CD4-positive, CD25-positive, alpha-beta regulatory T cell (primary cell): Measurements from ENCODE around the gene FKBP8. TPM values are rescaled to one million over a fixed set of nuclear protein-coding genes. Genes with fewer than 3 reads are reported as not detected.
A peak's percentile ranks its signal among the peaks of the same experiment; 100 is the strongest.
"Not testable (repeated sequence)": the region's sequence is repeated elsewhere in the genome, so short reads cannot be mapped to it uniquely, and the experiment has no call there.

Source experiments
- ATAC-seq, 2 donors: fragments of 150-1000 bp; cut with Tn5 transposase; one replicate each; pipeline ENCODE4 v1.10.0; 2021; ENCODE audit warnings: low read depth in 2 of 2, moderate number of reproducible peaks in 2 of 2, moderate library complexity in 1 of 2
- DNase-seq, 3 donors: peaks; one replicate each; pipeline versions ENCODE4 v3.0.0 to v3.0.0-alpha.2; 2012 to 2022; ENCODE audit warnings: mixed read lengths in 1 of 3
- H3K27ac ChIP-seq: one replicate; pipeline ENCODE4 v1.7.0; 2013; ENCODE audit warnings: mild to moderate bottlenecking, low read length; ENCODE audit not compliant: insufficient read depth, poor library complexity, severe bottlenecking
- H3K27me3 ChIP-seq: one replicate; pipeline ENCODE4 v1.7.0; 2013; ENCODE audit warnings: low read length; ENCODE audit not compliant: control insufficient read depth, insufficient read depth
- H3K36me3 ChIP-seq: one replicate; pipeline ENCODE4 v1.7.0; 2013; ENCODE audit warnings: mild to moderate bottlenecking, low read length, moderate library complexity; ENCODE audit not compliant: control insufficient read depth, insufficient read depth
- H3K4me1 ChIP-seq: 2 replicates; pipeline ENCODE4 v1.7.0; 2013; ENCODE audit warnings: mild to moderate bottlenecking, low read length; ENCODE audit not compliant: insufficient read depth, control insufficient read depth, poor library complexity, severe bottlenecking
- H3K4me3 ChIP-seq: one replicate; pipeline ENCODE4 v1.7.0; 2013; ENCODE audit warnings: low read depth, mild to moderate bottlenecking, low read length, moderate library complexity
- H3K9me3 ChIP-seq, 2 experiments: 1 replicate in 1 of 2; 2 replicates in 1 of 2; pipeline ENCODE4 v1.7.0; 2013; ENCODE audit warnings: low read length in 2 of 2, mild to moderate bottlenecking in 1 of 2, moderate library complexity in 1 of 2; ENCODE audit not compliant: control insufficient read depth in 2 of 2
- H3K27ac Mint-ChIP-seq, 3 donors: one replicate each; pipeline ENCODE4 v1.8.0; 2020 to 2022; ENCODE audit warnings: mild to moderate bottlenecking in 3 of 3, mixed read lengths in 3 of 3, moderate library complexity in 2 of 3
- H3K27me3 Mint-ChIP-seq: one replicate; pipeline ENCODE4 v1.8.0; 2022; ENCODE audit warnings: mild to moderate bottlenecking, mixed read lengths
- H3K36me3 Mint-ChIP-seq: one replicate; pipeline ENCODE4 v1.8.0; 2020; ENCODE audit warnings: mixed read lengths
- H3K4me1 Mint-ChIP-seq, 4 donors: one replicate each; pipeline ENCODE4 v1.8.0; 2020 to 2022; ENCODE audit warnings: mixed read lengths in 4 of 4, mild to moderate bottlenecking in 1 of 4
- H3K4me3 Mint-ChIP-seq, 4 donors: one replicate each; pipeline ENCODE4 v1.8.0; 2020 to 2022; ENCODE audit warnings: mild to moderate bottlenecking in 4 of 4, mixed read lengths in 4 of 4, moderate library complexity in 3 of 4
- H3K9me3 Mint-ChIP-seq, 7 donors: one replicate each; pipeline ENCODE4 v1.8.0; 2020 to 2022; ENCODE audit warnings: mixed read lengths in 7 of 7, mild to moderate bottlenecking in 3 of 7, moderate library complexity in 2 of 7
- polyA plus RNA-seq, 4 donors: library from polyadenylated mRNA; unstranded; fragments of 300-500 nt; fragmentation: Illumina TruSeq; gene quantifications; one replicate each; pipeline ENCODE4 v1.2.3, GENCODE V29; 2021
- total RNA-seq: library from RNA; stranded (reverse); gene quantifications from one replicate; pipeline ENCODE4 v1.2.3, GENCODE V29; 2022

FKBP8 gene
- total and polyA plus RNA-seq, 5 donors from 2014 or later = 106 to 186 (median 117) TPM

- ATAC-seq (no peak), DNase-seq (no peak)
- no peaks in the 10 kb centered on the region for H3K9me3 Mint-ChIP-seq
- peaks cover 2% of the 10 kb centered on the region for H3K4me1 ChIP-seq
- peaks cover 0 to 11% (median 5%) of the 10 kb centered on the region in 4 donors for H3K4me1 Mint-ChIP-seq
- no peak overlapping the region for H3K27ac ChIP-seq
- H3K4me3 ChIP-seq = no peak overlapping the region
- H3K36me3 Mint-ChIP-seq = no peaks in the 10 kb centered on the region
- no peaks in the 10 kb centered on the region for H3K27me3 ChIP-seq
- H3K4me3 Mint-ChIP-seq = no peak overlapping the region
- H3K27ac Mint-ChIP-seq = no peak overlapping the region
- peaks cover 2% of the 10 kb centered on the region for H3K36me3 ChIP-seq
- H3K9me3 ChIP-seq = no peaks in the 10 kb centered on the region
- no peaks in the 10 kb centered on the region for H3K27me3 Mint-ChIP-seq
Measured at GRCh38 chr19:18526316-18526715, 17.1 kb downstream of the FKBP8 start.

DNA sequence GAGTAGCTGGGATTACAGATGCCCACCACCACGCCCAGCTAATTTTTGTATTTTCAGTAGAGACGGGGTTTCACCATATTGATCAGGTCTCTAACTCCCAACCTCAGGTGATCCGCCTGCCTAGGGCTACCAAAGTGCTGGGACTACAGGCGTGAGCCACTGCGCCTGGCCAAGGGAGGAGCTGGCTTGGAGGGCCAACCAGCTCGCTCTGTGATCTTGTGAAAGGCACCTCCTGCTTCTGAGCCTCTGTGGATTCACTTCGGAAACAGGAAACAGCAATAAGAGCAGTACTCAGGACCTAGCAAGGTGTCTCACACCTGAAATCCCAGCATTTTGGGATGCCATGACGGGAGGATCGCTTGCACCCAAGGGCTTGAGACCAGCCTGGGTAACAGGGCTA is 19.5 kb downstream of the FKBP8 start:
- no peak overlapping the region for H3K4me3 ChIP-seq
- no peaks in the 10 kb centered on the region for H3K9me3 Mint-ChIP-seq
- no peaks in the 10 kb centered on the region for H3K9me3 ChIP-seq
- H3K4me3 Mint-ChIP-seq = no peak overlapping the region
- no peaks in the 10 kb centered on the region for H3K36me3 Mint-ChIP-seq
- DNase-seq = no peak
- H3K27ac Mint-ChIP-seq = peak overlapping the region in 1 of 3 donors; percentile 47
- no peak overlapping the region for H3K27ac ChIP-seq
- no peaks in the 10 kb centered on the region for H3K36me3 ChIP-seq
- H3K27me3 ChIP-seq = no peaks in the 10 kb centered on the region
- no peaks in the 10 kb centered on the region for H3K27me3 Mint-ChIP-seq
- peaks cover 18% of the 10 kb centered on the region for H3K4me1 ChIP-seq
- H3K4me1 Mint-ChIP-seq = peaks cover 2 to 28% (median 11%) of the 10 kb centered on the region in 4 donors
- no peak for ATAC-seq

DNA sequence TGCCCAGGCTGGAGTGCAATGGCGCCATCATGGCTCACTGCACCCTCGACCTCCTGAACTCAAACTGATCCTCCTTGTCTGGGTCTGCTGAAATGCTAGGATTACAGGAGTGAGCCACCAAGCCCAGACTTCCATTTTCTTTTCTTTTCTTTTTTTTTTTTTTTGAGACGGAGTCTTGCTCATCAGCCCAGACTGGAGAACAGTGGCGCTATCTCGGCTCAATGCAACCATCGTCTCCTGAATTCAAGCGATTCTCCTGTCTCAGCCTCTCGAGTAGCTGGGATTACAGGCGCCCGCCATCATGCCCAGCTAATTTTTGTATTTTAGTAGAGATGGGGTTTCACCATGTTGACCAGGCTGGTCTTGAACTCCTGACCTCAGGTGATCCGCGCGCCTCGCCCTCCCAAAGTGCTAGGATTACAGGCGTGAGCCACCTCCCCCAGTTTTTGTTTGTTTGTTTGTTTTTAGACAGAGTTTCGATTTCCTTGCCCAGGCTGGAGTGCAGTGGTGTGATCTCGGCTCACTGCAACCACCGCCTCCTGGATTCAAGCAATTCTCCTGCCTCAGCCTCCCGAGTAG is 20.4 kb downstream of the FKBP8 start:
- peak overlapping the region; percentile 70 to 97 (median 84) for H3K27ac Mint-ChIP-seq
- H3K27me3 Mint-ChIP-seq, H3K36me3 Mint-ChIP-seq, H3K9me3 Mint-ChIP-seq, DNase-seq, H3K27me3 ChIP-seq, ATAC-seq, H3K9me3 ChIP-seq, H3K36me3 ChIP-seq: not testable (repeated sequence)
- peak overlapping the region in 3 of 4 donors; percentile 73 to 94 (median 90) for H3K4me3 Mint-ChIP-seq
- Histone ChIP-seq H3K4me1 (peaks cover 18% of the 10 kb centered on the region), H3K4me3 (peak overlapping the region; percentile 68), H3K27ac (peak overlapping the region; percentile 92)
- H3K4me1 Mint-ChIP-seq = peaks cover 2 to 33% (median 12%) of the 10 kb centered on the region in 4 donors

DNA sequence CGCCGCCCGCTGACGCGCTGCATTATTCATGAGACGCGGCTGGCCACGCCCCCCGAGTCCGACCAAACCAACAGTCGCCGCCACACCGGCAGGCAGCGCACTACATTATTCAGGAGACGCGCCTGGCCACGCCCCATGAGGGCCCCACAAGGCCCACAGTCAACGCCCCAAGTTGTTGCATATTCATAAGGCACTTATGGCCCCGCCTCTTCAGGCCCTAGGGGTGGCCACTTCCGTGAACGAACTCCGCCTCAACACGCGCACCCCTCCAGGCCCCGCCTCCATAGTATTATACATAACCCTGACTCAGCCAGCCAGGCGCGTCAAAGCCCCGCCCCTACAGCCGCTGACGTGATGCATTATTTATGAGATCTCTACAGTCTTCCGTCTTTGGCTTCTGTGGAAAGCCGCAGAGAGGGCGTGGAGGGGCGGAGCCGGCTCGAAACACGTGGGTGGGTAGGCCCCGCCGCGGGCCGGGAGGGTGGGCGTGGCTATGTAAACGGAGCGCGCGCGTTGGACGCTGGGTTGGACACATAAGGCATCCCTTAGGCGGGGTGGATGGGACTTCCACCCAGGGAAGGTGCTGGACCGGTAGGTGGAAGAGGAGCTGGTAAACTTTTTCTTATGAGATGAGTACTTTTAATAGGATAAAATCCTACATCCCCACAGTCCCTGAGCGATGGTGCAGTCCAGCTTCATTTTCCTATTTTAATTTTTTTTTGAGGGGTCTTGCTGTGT is 21.1 kb downstream of the FKBP8 start:
- Mint-ChIP-seq H3K27ac (peak overlapping the region; percentile 70 to 97 (median 84)), H3K4me3 (peak overlapping the region; percentile 89 to 98 (median 92)), H3K9me3 (no peaks in the 10 kb centered on the region), H3K4me1 (peaks cover 2 to 37% (median 13%) of the 10 kb centered on the region in 4 donors), H3K36me3 (no peaks in the 10 kb centered on the region), H3K27me3 (no peaks in the 10 kb centered on the region)
- DNase-seq (peak; percentile 100), ATAC-seq (peak; percentile 88 to 92)
- Histone ChIP-seq H3K27ac (peak overlapping the region; percentile 92), H3K27me3 (no peaks in the 10 kb centered on the region), H3K9me3 (no peaks in the 10 kb centered on the region), H3K4me3 (peak overlapping the region; percentile 68), H3K4me1 (peaks cover 18% of the 10 kb centered on the region), H3K36me3 (no peaks in the 10 kb centered on the region)

GRCh38 chr19:18521692-18522123 is 21.7 kb downstream of the FKBP8 start, which contains the start of gene ELL:
ELL (minus strand) TSS chr19:18522070; CDS start chr19:18522055, 15 bp downstream.
- Mint-ChIP-seq H3K27ac (peak within 1 kb of the TSS; percentile 77 to 97 (median 84)), H3K9me3 (no peaks in the 10 kb centered on the region), H3K4me1 (peaks cover 2 to 40% (median 15%) of the 10 kb centered on the region in 4 donors), H3K36me3 (no peaks in the 10 kb centered on the region), H3K4me3 (peak within 1 kb of the TSS; percentile 89 to 98 (median 92)), H3K27me3 (no peaks in the 10 kb centered on the region)
- no peaks in the 10 kb centered on the region for H3K36me3 ChIP-seq
- H3K4me1 ChIP-seq = peaks cover 18% of the 10 kb centered on the region
- no peaks in the 10 kb centered on the region for H3K9me3 ChIP-seq
- peak within 1 kb of the TSS; percentile 92 for H3K27ac ChIP-seq
- ATAC-seq (no peak), DNase-seq (no peak)
- no peaks in the 10 kb centered on the region for H3K27me3 ChIP-seq
- H3K4me3 ChIP-seq = peak within 1 kb of the TSS; percentile 86

DNA sequence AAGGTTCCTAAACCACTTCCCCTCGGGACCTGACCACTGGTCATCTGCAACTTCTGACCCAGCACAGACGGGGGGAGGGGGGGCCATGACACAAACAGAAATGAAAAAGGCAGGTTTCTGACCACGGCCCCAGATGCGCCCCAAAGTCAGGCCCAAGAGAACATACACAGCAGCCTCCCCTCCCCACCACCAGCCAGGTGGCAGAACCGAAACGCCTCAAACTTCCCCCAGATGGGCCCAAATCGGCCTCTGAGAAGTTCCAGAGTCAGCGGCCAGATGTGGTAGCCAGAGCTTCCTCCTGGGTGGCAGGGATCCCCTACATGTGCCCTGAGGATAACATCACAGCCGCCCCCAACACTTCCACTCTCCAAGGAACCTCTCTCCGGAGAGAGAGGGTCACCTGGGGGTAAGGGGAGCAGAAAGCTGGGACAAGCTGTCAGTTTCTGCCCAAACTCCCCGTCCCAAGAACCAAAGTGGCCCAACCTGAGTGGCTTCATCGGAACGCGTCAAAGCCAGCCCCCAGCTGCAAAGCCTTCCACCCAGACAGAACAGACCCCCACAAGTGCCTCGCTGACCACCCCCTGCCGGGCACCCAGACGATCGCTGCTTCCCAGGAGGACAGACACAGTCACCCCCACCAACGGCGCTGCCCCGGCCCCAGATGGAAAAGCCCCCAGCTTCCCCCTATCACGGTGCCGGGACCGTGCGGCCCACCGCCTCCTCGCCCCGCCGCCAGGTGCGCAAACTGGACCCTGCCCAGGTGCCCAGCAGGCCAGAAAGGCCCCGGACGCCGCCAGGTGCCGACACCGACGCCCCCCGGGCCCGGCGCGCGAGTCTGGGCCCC is 22.3 kb downstream of the FKBP8 start:
- Histone ChIP-seq H3K9me3 (no peaks in the 10 kb centered on the region), H3K4me3 (peak overlapping the region; percentile 86), H3K27ac (peak overlapping the region; percentile 92), H3K27me3 (no peaks in the 10 kb centered on the region), H3K36me3 (no peaks in the 10 kb centered on the region), H3K4me1 (peaks cover 18% of the 10 kb centered on the region)
- Mint-ChIP-seq H3K4me3 (peak overlapping the region; percentile 89 to 98 (median 92)), H3K27ac (peak overlapping the region; percentile 77 to 96 (median 84)), H3K27me3 (no peaks in the 10 kb centered on the region), H3K36me3 (no peaks in the 10 kb centered on the region), H3K9me3 (no peaks in the 10 kb centered on the region), H3K4me1 (peaks cover 5 to 47% (median 18%) of the 10 kb centered on the region in 4 donors)
- peak in 2 of 3 donors; percentile 9 to 34 for DNase-seq
- no peak for ATAC-seq
